ENCODE data around the gene SMYD5. TPM values are rescaled to one million over a fixed set of nuclear protein-coding genes. Genes with fewer than 3 reads are reported as not detected.

The SMYD5 gene
- total RNA-seq, 1 donor = 29.8 TPM

GRCh38 chr2:73268366-73268829 lies 54.4 kb downstream of the SMYD5 start:
- H3K4me3 ChIP-seq (ENCODE audit: low read length) = no peak overlapping the region
- H3K27me3 ChIP-seq (ENCODE audit: insufficient read depth, low read length) = no peaks in the 10 kb centered on the region
- H3K9me3 ChIP-seq (ENCODE audit: low read depth, low read length) = no peaks in the 10 kb centered on the region
- peaks cover 10% of the 10 kb centered on the region for H3K4me1 ChIP-seq (ENCODE audit: insufficient read depth, low read length)

GRCh38 chr2:73268830-73269685 lies 55.0 kb downstream of the SMYD5 start:
- Histone ChIP-seq H3K4me1 (ENCODE audit: insufficient read depth, low read length) (peaks cover 10% of the 10 kb centered on the region), H3K27me3 (ENCODE audit: insufficient read depth, low read length) (no peaks in the 10 kb centered on the region), H3K9me3 (ENCODE audit: low read depth, low read length) (no peaks in the 10 kb centered on the region), H3K4me3 (ENCODE audit: low read length) (peak overlapping the region; percentile 27)

- Histone ChIP-seq H3K27me3 (ENCODE audit: insufficient read depth, low read length) (no peaks in the 10 kb centered on the region), H3K4me3 (ENCODE audit: low read length) (peak overlapping the region; percentile 27), H3K4me1 (ENCODE audit: insufficient read depth, low read length) (peaks cover 10% of the 10 kb centered on the region), H3K9me3 (ENCODE audit: low read depth, low read length) (no peaks in the 10 kb centered on the region)
These were observed 55.8 kb downstream of the SMYD5 start for GRCh38 chr2:73269686-73270465.

GRCh38 chr2:73272270-73272669 lies 58.2 kb downstream of the SMYD5 start:
- Histone ChIP-seq H3K4me3 (ENCODE audit: low read length) (no peak overlapping the region), H3K27me3 (ENCODE audit: insufficient read depth, low read length) (no peaks in the 10 kb centered on the region), H3K9me3 (ENCODE audit: low read depth, low read length) (no peaks in the 10 kb centered on the region), H3K4me1 (ENCODE audit: insufficient read depth, low read length) (peaks cover 10% of the 10 kb centered on the region)

Other genes with a start within 250 kb of the SMYD5 start
- 8.9 TPM for gene SFXN5, start 142.5 kb upstream of the SMYD5 start, total RNA-seq
- 14.5 TPM for gene RAB11FIP5, start 101.3 kb upstream of the SMYD5 start, total RNA-seq
- not detected for gene NOTO, start 11.7 kb upstream of the SMYD5 start, total RNA-seq
- 4.4 TPM for gene PRADC1, start 19.0 kb downstream of the SMYD5 start, total RNA-seq
- 66.3 TPM for gene CCT7, start 20.1 kb downstream of the SMYD5 start, total RNA-seq
- 4.2 TPM for gene FBXO41, start 70.2 kb downstream of the SMYD5 start, total RNA-seq
- 0.52 TPM for gene EGR4, start 79.3 kb downstream of the SMYD5 start, total RNA-seq
- 30.2 TPM for gene ALMS1, start 171.6 kb downstream of the SMYD5 start, total RNA-seq

Data from mononuclear cell (primary cell).